A549 (cell line): ENCODE data around the gene ACR. TPM values are rescaled to one million over a fixed set of nuclear protein-coding genes. Genes with fewer than 3 reads are reported as not detected.

Experiments used
- ATAC-seq, 2 experiments: fragments of 200-7000 bp in 1 of 2; fragments of >200 bp in 1 of 2; cut with Nextera tagmentation in 1 of 2; cut with Tn5 transposase in 1 of 2; 3 replicates each; pipeline versions ENCODE4 v1.8.0 to v1.9.1; 2018 to 2020; ENCODE audit warnings: mild to moderate bottlenecking in 1 of 2, moderate library complexity in 1 of 2
- CTCF ChIA-PET: fragments of 300-600 bp; sonication (Branson Sonifier 250); formaldehyde crosslinking; extraction: SDS; loops from one replicate; lab custom pipeline; 2021; ENCODE audit warnings: antibody characterized with exemption, inconsistent platforms; lab: Yijun Ruan, JAX
- POLR2A ChIA-PET: fragments of 350-600 bp; formaldehyde crosslinking; extraction: SDS; loops from one replicate; lab custom pipeline; 2021; ENCODE audit warnings: antibody characterized with exemption, inconsistent platforms; lab: Yijun Ruan, JAX
- DNase-seq, 2 experiments: peaks; one replicate each; pipeline versions ENCODE4 v3.0.0 to v3.0.0-alpha.2; 2011 to 2016; ENCODE audit warnings: low read depth in 1 of 2, low spot score in 1 of 2
- FAIRE-seq: peaks from 2 replicates; lab custom pipeline; 2011; peaks lifted over from hg19 to GRCh38; lab: Jason Lieb, UNC
- H3K27ac ChIP-seq, 2 experiments: fragments of >200 bp; sonication (Bioruptor Twin); formaldehyde crosslinking; 3 replicates each; pipeline ENCODE4 v1.5.1; 2016 to 2017
- H3K4me1 ChIP-seq: fragments of >200 bp; sonication (Bioruptor Twin); formaldehyde crosslinking; 3 replicates; pipeline ENCODE4 v1.6.1; 2016
- H3K4me2 ChIP-seq: fragments of >200 bp; sonication (Bioruptor Twin); formaldehyde crosslinking; 3 replicates; pipeline ENCODE4 v1.6.1; 2016
- H3K4me3 ChIP-seq: fragments of >200 bp; sonication (Bioruptor Twin); formaldehyde crosslinking; 3 replicates; pipeline ENCODE4 v1.5.1; 2016
- H3K9me3 ChIP-seq: fragments of >200 bp; sonication (Bioruptor Twin); formaldehyde crosslinking; 3 replicates; pipeline ENCODE4 v1.6.1; 2016
- CBX2 ChIP-seq: fragments of 200-600 bp; sonication (generic); IDR thresholded peaks from 2 replicates; pipeline ENCODE4 v1.6.1; 2016; ENCODE audit warnings: low read depth, mild to moderate bottlenecking, borderline replicate concordance
- CBX8 ChIP-seq: fragments of 200-600 bp; sonication (generic); IDR thresholded peaks from 2 replicates; pipeline ENCODE4 v1.6.1; 2016
- CHD4 ChIP-seq: fragments of 200-600 bp; sonication (generic); IDR thresholded peaks from 2 replicates; pipeline ENCODE4 v1.6.1; 2016; ENCODE audit warnings: antibody characterized with exemption, mild to moderate bottlenecking, borderline replicate concordance
- CTCF ChIP-seq: fragments of >200 bp; sonication (Bioruptor Twin); formaldehyde crosslinking; IDR thresholded peaks from 3 replicates; pipeline ENCODE4 v1.5.1; 2016
- EHF ChIP-seq: fragments of 250-450 bp; sonication (Bioruptor Pico); IDR thresholded peaks from 2 replicates; pipeline ENCODE4 v1.5.0; 2020; ENCODE audit warnings: mild to moderate bottlenecking
- ELK1 ChIP-seq: fragments of 150-350 bp; IDR thresholded peaks from 2 replicates; pipeline ENCODE4 v1.6.1; 2014; ENCODE audit warnings: low read depth, mild to moderate bottlenecking, low read length
- EP300 ChIP-seq, 2 experiments: fragments of >200 bp; sonication (Bioruptor Twin); formaldehyde crosslinking; IDR thresholded peaks; 2 replicates in 1 of 2; 3 replicates in 1 of 2; pipeline ENCODE4 v1.6.1; 2016 to 2017
- ESRRA ChIP-seq: fragments of 150-350 bp; IDR thresholded peaks from 2 replicates; pipeline ENCODE4 v1.6.1; 2014; ENCODE audit warnings: mild to moderate bottlenecking, low read length, borderline replicate concordance
- FOSB ChIP-seq: fragments of 250-450 bp; sonication (Bioruptor Pico); IDR thresholded peaks from 2 replicates; pipeline ENCODE4 v1.5.0; 2020; ENCODE audit warnings: mild to moderate bottlenecking, moderate library complexity
- FOSL2 ChIP-seq, 2 experiments: fragments of 450-650 bp in 1 of 2; fragments of >200 bp in 1 of 2; sonication (Bioruptor Twin) in 1 of 2; formaldehyde crosslinking; IDR thresholded peaks; 2 replicates each; pipeline versions ENCODE4 v1.5.0 to v1.6.1; 2016 to 2020; ENCODE audit warnings: mild to moderate bottlenecking in 1 of 2, moderate library complexity in 1 of 2
- HDAC2 ChIP-seq: fragments of 200-600 bp; sonication (generic); IDR thresholded peaks from 2 replicates; pipeline ENCODE4 v1.6.1; 2016
- HOXA7 ChIP-seq: fragments of 250-450 bp; sonication (Bioruptor Pico); IDR thresholded peaks from 2 replicates; pipeline ENCODE4 v1.5.0; 2020; ENCODE audit warnings: mild to moderate bottlenecking, moderate library complexity
- MAFK ChIP-seq: fragments of 450-650 bp; IDR thresholded peaks from 2 replicates; pipeline ENCODE4 v1.6.1; 2014; ENCODE audit not compliant: partially characterized antibody
- MAX ChIP-seq: IDR thresholded peaks from 2 replicates; pipeline ENCODE4 v1.6.1; 2012
- MYC ChIP-seq: IDR thresholded peaks from 2 replicates; pipeline ENCODE4 v1.6.1; 2012; ENCODE audit warnings: mild to moderate bottlenecking, inconsistent platforms, low read length, improper control_type of control experiment, borderline replicate concordance
- NFE2L2 ChIP-seq: fragments of 150-350 bp; conservative IDR thresholded peaks from 2 replicates; pipeline ENCODE4 v1.6.1; 2014; ENCODE audit warnings: low read length
- POLR2A ChIP-seq: IDR thresholded peaks from 2 replicates; pipeline ENCODE4 v1.6.1; 2012; ENCODE audit warnings: mild to moderate bottlenecking, low read length
- RAD21 ChIP-seq, 2 experiments: fragments of >200 bp in 1 of 2; sonication (Bioruptor Twin) in 1 of 2; formaldehyde crosslinking in 1 of 2; IDR thresholded peaks in 1 of 2; conservative IDR thresholded peaks in 1 of 2; 2 replicates in 1 of 2; 3 replicates in 1 of 2; pipeline ENCODE4 v1.6.1; 2012 to 2018; ENCODE audit warnings: inconsistent platforms in 1 of 2
- RCOR1 ChIP-seq: fragments of 150-350 bp; IDR thresholded peaks from 2 replicates; pipeline ENCODE4 v1.6.1; 2014; ENCODE audit warnings: antibody characterized with exemption, low read length, low read depth
- REST ChIP-seq: fragments of 200-600 bp; sonication (generic); IDR thresholded peaks from 2 replicates; pipeline ENCODE4 v1.6.1; 2016; ENCODE audit warnings: antibody characterized with exemption, mild to moderate bottlenecking, moderate library complexity
- RFX5 ChIP-seq: fragments of 450-650 bp; IDR thresholded peaks from 2 replicates; pipeline ENCODE4 v1.7.1; 2014; ENCODE audit warnings: antibody characterized with exemption, mild to moderate bottlenecking, moderate library complexity
- SMC3 ChIP-seq: fragments of >200 bp; sonication (Bioruptor Twin); formaldehyde crosslinking; IDR thresholded peaks from 3 replicates; pipeline ENCODE4 v1.6.1; 2018; ENCODE audit warnings: inconsistent platforms
- TP53 ChIP-seq: fragments of 250-450 bp; sonication (Bioruptor Pico); IDR thresholded peaks from 2 replicates; pipeline ENCODE4 v1.5.0; 2021; ENCODE audit warnings: mild to moderate bottlenecking, moderate library complexity
- ZFP36 ChIP-seq: fragments of 450-650 bp; IDR thresholded peaks from 2 replicates; pipeline ENCODE4 v1.6.1; 2014; ENCODE audit warnings: borderline replicate concordance; ENCODE audit not compliant: partially characterized antibody
- WGBS: methylation state at CpG from one replicate; pipeline ENCODE4 v1.1.6; 2017; ENCODE audit errors: missing lambda C conversion rate; 5-methylcytosine and 5-hydroxymethylcytosine counted together
- polyA plus RNA-seq, 4 experiments: library from polyadenylated mRNA; depleted of rRNA in 3 of 4; stranded (reverse); fragments of >200 nt; fragmentation: RNase III in 1 of 4; extraction: RNeasy Plus Mini Kit Qiagen cat#74134 plus additional on column Dnase treatment in 1 of 4; gene quantifications; 2 replicates in 3 of 4; 3 replicates in 1 of 4; pipeline ENCODE4 v1.2.3, GENCODE V29; 2011 to 2017
- TF ChIP-seq, protein P1 (sequence below): fragments of >200 bp; sonication (Bioruptor Twin); formaldehyde crosslinking; IDR thresholded peaks from 3 replicates; pipeline ENCODE4 v1.6.1; 2016

ACR gene
- polyA plus RNA-seq, 2 of the 4 experiments (the other 2 are of a cell fraction): not detected

GRCh38 chr22:50739279-50739691, 1.3 kb downstream of the ACR start:
- no peak for DNase-seq
- no peak overlapping the region for H3K4me3 ChIP-seq
- no peak; a peak in 1 of 6 replicates for ATAC-seq
- no peaks in the 10 kb centered on the region for H3K4me1 ChIP-seq
- no peak for FAIRE-seq
- H3K27ac ChIP-seq: no peak overlapping the region
- no peak overlapping the region for H3K4me2 ChIP-seq
- ChIA-PET POLR2A (no interaction called here), CTCF (no interaction called here)
- TF ChIP-seq CBX8 (no peak), TP53 (no peak), MAX (no peak), EHF (CRISPR knock-in tag) (no peak), HDAC2 (no peak), FOSL2 (IDR thresholded peaks at IDR 0.05) (no peak), FOSL2 (CRISPR knock-in tag; IDR thresholded peaks at IDR 0.05) (no peak), RAD21 (conservative IDR thresholded peaks at IDR 0.05 in 1 of 2, IDR thresholded peaks at IDR 0.05 in 1 of 2) (no peak), MYC (no peak), REST (no peak), CBX2 (no peak), ELK1 (no peak), ESRRA (no peak), HOXA7 (CRISPR knock-in tag) (no peak), RFX5 (no peak), CTCF (no peak), ZFP36 (no peak), EP300 (IDR thresholded peaks at IDR 0.05) (no peak)
- 35% methylated on average over 5 of the region's 17 CpGs for WGBS
- H3K9me3 ChIP-seq: no peaks in the 10 kb centered on the region

DNA sequence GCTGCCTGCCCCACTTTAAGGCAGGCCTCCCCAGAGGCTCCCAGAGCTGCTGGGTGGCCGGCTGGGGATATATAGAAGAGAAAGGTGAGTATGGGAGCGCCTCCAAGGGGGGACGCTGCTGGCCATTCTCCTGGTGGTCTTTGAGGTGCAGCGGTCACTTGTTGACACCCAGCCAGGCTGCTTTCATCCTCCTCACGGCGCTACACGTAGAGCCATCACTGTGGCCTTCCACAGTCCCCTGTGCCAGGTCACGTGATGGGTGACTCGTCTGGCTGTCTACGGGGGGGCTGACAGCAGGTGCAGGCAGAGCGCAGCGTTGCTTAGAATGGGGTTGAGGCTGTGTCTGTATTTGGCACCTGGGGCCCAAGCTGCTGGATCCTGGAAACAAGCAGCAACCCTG, 1.9 kb downstream of the ACR start:
- POLR2A ChIA-PET: no interaction called here
- no peak overlapping the region for H3K4me3 ChIP-seq
- H3K4me1 ChIP-seq: no peaks in the 10 kb centered on the region
- CTCF ChIA-PET: interaction anchor here (0.9 kb wide), 1 partner anchor 14 kb away, joined by 3 read pairs; no protein-coding TSS in a partner anchor
- no peaks in the 10 kb centered on the region for H3K9me3 ChIP-seq
- WGBS: 69% methylated on average over 12 of the region's 12 CpGs
- no peak overlapping the region for H3K4me2 ChIP-seq
- FAIRE-seq: no peak
- DNase-seq: no peak
- H3K27ac ChIP-seq: no peak overlapping the region
- ATAC-seq: no peak
- TF ChIP-seq MAFK (no peak), RFX5 (no peak), SMC3 (no peak), POLR2A (no peak), FOSB (no peak), TP53 (no peak), REST (no peak), ELK1 (no peak), RCOR1 (no peak), NFE2L2 (no peak), CHD4 (no peak)
- TF ChIP-seq, protein P1, sequence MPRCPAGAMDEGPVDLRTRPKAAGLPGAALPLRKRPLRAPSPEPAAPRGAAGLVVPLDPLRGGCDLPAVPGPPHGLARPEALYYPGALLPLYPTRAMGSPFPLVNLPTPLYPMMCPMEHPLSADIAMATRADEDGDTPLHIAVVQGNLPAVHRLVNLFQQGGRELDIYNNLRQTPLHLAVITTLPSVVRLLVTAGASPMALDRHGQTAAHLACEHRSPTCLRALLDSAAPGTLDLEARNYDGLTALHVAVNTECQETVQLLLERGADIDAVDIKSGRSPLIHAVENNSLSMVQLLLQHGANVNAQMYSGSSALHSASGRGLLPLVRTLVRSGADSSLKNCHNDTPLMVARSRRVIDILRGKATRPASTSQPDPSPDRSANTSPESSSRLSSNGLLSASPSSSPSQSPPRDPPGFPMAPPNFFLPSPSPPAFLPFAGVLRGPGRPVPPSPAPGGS: no peak
